ENCODE data around the gene SEMA3D. TPM values are rescaled to one million over a fixed set of nuclear protein-coding genes. Genes with fewer than 3 reads are reported as not detected.

SEMA3D gene
- 2.0 and 2.4 TPM in 2 replicates for polyA plus RNA-seq (2013)

- Histone ChIP-seq H3K9ac (ENCODE audit: low read length) (peak within 1 kb of the TSS; percentile 49), H2AK5ac (ENCODE audit: low read length) (no peak within 1 kb of the TSS), H4K8ac (ENCODE audit: low read depth, low read length) (no peak within 1 kb of the TSS), H3K18ac (ENCODE audit: low read length) (no peak within 1 kb of the TSS), H3K27ac (ENCODE audit: low read depth, low read length) (no peak within 1 kb of the TSS), H3K79me2 (ENCODE audit: control insufficient read depth, insufficient read depth, low read length, poor library complexity) (no peaks in the 10 kb centered on the region), H3K4me3 (ENCODE audit: low read depth, low read length) (peak within 1 kb of the TSS; percentile 76), H3K36me3 (ENCODE audit: control insufficient read depth in 1 of 2, insufficient read depth in 2 of 2, low read length in 2 of 2) (no peaks in the 10 kb centered on the region), H4K12ac (ENCODE audit: low read depth, low read length) (peak within 1 kb of the TSS; percentile 14), H2BK120ac (ENCODE audit: insufficient read depth, low read length, poor library complexity) (no peak within 1 kb of the TSS), H3K4me1 (ENCODE audit: control insufficient read depth in 1 of 2, insufficient read depth in 2 of 2, low read length in 2 of 2) (no peaks in the 10 kb centered on the region), H3K79me1 (ENCODE audit: low read length) (no peaks in the 10 kb centered on the region), H3K4ac (ENCODE audit: low read depth, low read length) (no peak within 1 kb of the TSS), H3K9me3 (ENCODE audit: insufficient read depth, low read depth, low read length) (no peaks in the 10 kb centered on the region), H3K4me2 (ENCODE audit: low read length) (peak within 1 kb of the TSS; percentile 99), H4K91ac (ENCODE audit: low read depth, low read length) (no peak within 1 kb of the TSS), H2AFZ (ENCODE audit: insufficient read depth, low read length, poor library complexity) (peak within 1 kb of the TSS; percentile 14), H2BK12ac (ENCODE audit: low read length) (no peak within 1 kb of the TSS), H2BK5ac (ENCODE audit: low read depth, low read length, poor library complexity) (no peak within 1 kb of the TSS), H3K14ac (ENCODE audit: low read length) (no peak within 1 kb of the TSS), H3K23ac (ENCODE audit: low read length) (no peak within 1 kb of the TSS), H3K27me3 (ENCODE audit: insufficient read depth, low read length) (no peaks in the 10 kb centered on the region)
- DNase-seq = peak; percentile 31 to 43
- no CpG with 5 or more reads among the region's 45 CpGs for WGBS (ENCODE audit: extremely low coverage, insufficient coverage, insufficient read length)
Measured at GRCh38 chr7:85186521-85187241, at the start of gene SEMA3D. SEMA3D (minus strand) TSS chr7:85187056; CDS start chr7:85121891, 65,165 bp downstream.

GRCh38 chr7:85234730-85235129 lies 47.9 kb upstream of the SEMA3D start:
- H3K9ac ChIP-seq (ENCODE audit: low read length) = no peak overlapping the region
- H4K8ac ChIP-seq (ENCODE audit: low read depth, low read length) = no peak overlapping the region
- no peak overlapping the region for H2BK12ac ChIP-seq (ENCODE audit: low read length)
- no peak overlapping the region for H3K4me2 ChIP-seq (ENCODE audit: low read length)
- H3K36me3 ChIP-seq (ENCODE audit: control insufficient read depth in 1 of 2, insufficient read depth in 2 of 2, low read length in 2 of 2) = no peaks in the 10 kb centered on the region
- no peak overlapping the region for H2AFZ ChIP-seq (ENCODE audit: insufficient read depth, low read length, poor library complexity)
- no peak overlapping the region for H3K14ac ChIP-seq (ENCODE audit: low read length)
- H3K4ac ChIP-seq (ENCODE audit: low read depth, low read length) = no peak overlapping the region
- H3K27ac ChIP-seq (ENCODE audit: low read depth, low read length) = no peak overlapping the region
- H2BK5ac ChIP-seq (ENCODE audit: low read depth, low read length, poor library complexity) = no peak overlapping the region
- WGBS (ENCODE audit: extremely low coverage, insufficient coverage, insufficient read length) = no CpG with 5 or more reads among the region's 3 CpGs
- no peaks in the 10 kb centered on the region for H3K27me3 ChIP-seq (ENCODE audit: insufficient read depth, low read length)
- H3K23ac ChIP-seq (ENCODE audit: low read length) = no peak overlapping the region
- H4K12ac ChIP-seq (ENCODE audit: low read depth, low read length) = no peak overlapping the region
- H3K79me1 ChIP-seq (ENCODE audit: low read length) = no peaks in the 10 kb centered on the region
- peak; percentile 1 to 22 for DNase-seq
- peaks cover 0 to 6% of the 10 kb centered on the region in 2 experiments for H3K4me1 ChIP-seq (ENCODE audit: control insufficient read depth in 1 of 2, insufficient read depth in 2 of 2, low read length in 2 of 2)
- H2BK120ac ChIP-seq (ENCODE audit: insufficient read depth, low read length, poor library complexity) = no peak overlapping the region
- no peak overlapping the region for H2AK5ac ChIP-seq (ENCODE audit: low read length)
- no peak overlapping the region for H4K91ac ChIP-seq (ENCODE audit: low read depth, low read length)
- no peak overlapping the region for H3K18ac ChIP-seq (ENCODE audit: low read length)
- H3K4me3 ChIP-seq (ENCODE audit: low read depth, low read length) = no peak overlapping the region
- H3K9me3 ChIP-seq (ENCODE audit: insufficient read depth, low read depth, low read length) = no peaks in the 10 kb centered on the region
- no peaks in the 10 kb centered on the region for H3K79me2 ChIP-seq (ENCODE audit: control insufficient read depth, insufficient read depth, low read length, poor library complexity)

- WGBS (ENCODE audit: extremely low coverage, insufficient coverage, insufficient read length) = no CpG with 5 or more reads among the region's 2 CpGs
- no peak overlapping the region for H3K9ac ChIP-seq (ENCODE audit: low read length)
Measured at GRCh38 chr7:85232068-85232467, 45.2 kb upstream of the SEMA3D start.

GRCh38 chr7:85230623-85231022 lies 43.8 kb upstream of the SEMA3D start:
- no peak overlapping the region for H3K18ac ChIP-seq (ENCODE audit: low read length)
- DNase-seq = no peak
- no peaks in the 10 kb centered on the region for H3K9me3 ChIP-seq (ENCODE audit: insufficient read depth, low read depth, low read length)
- no peaks in the 10 kb centered on the region for H3K79me2 ChIP-seq (ENCODE audit: control insufficient read depth, insufficient read depth, low read length, poor library complexity)
- no CpG with 5 or more reads among the region's 3 CpGs for WGBS (ENCODE audit: extremely low coverage, insufficient coverage, insufficient read length)
- no peak overlapping the region for H2AK5ac ChIP-seq (ENCODE audit: low read length)
- no peak overlapping the region for H2AFZ ChIP-seq (ENCODE audit: insufficient read depth, low read length, poor library complexity)
- H4K12ac ChIP-seq (ENCODE audit: low read depth, low read length) = no peak overlapping the region
- H2BK12ac ChIP-seq (ENCODE audit: low read length) = no peak overlapping the region
- no peak overlapping the region for H2BK120ac ChIP-seq (ENCODE audit: insufficient read depth, low read length, poor library complexity)
- H3K23ac ChIP-seq (ENCODE audit: low read length) = no peak overlapping the region
- H3K14ac ChIP-seq (ENCODE audit: low read length) = no peak overlapping the region
- H2BK5ac ChIP-seq (ENCODE audit: low read depth, low read length, poor library complexity) = no peak overlapping the region
- H3K79me1 ChIP-seq (ENCODE audit: low read length) = no peaks in the 10 kb centered on the region
- no peak overlapping the region for H3K27ac ChIP-seq (ENCODE audit: low read depth, low read length)
- H3K9ac ChIP-seq (ENCODE audit: low read length) = no peak overlapping the region
- H3K27me3 ChIP-seq (ENCODE audit: insufficient read depth, low read length) = no peaks in the 10 kb centered on the region
- H3K4me2 ChIP-seq (ENCODE audit: low read length) = no peak overlapping the region
- H3K36me3 ChIP-seq (ENCODE audit: control insufficient read depth in 1 of 2, insufficient read depth in 2 of 2, low read length in 2 of 2) = no peaks in the 10 kb centered on the region
- peaks cover 0 to 6% of the 10 kb centered on the region in 2 experiments for H3K4me1 ChIP-seq (ENCODE audit: control insufficient read depth in 1 of 2, insufficient read depth in 2 of 2, low read length in 2 of 2)
- no peak overlapping the region for H4K91ac ChIP-seq (ENCODE audit: low read depth, low read length)
- no peak overlapping the region for H3K4ac ChIP-seq (ENCODE audit: low read depth, low read length)
- no peak overlapping the region for H3K4me3 ChIP-seq (ENCODE audit: low read depth, low read length)
- no peak overlapping the region for H4K8ac ChIP-seq (ENCODE audit: low read depth, low read length)

More at GRCh38 chr7:85232068-85232467, 45.2 kb upstream of the SEMA3D start:
- Histone ChIP-seq H2BK5ac (ENCODE audit: low read depth, low read length, poor library complexity) (no peak overlapping the region), H2BK120ac (ENCODE audit: insufficient read depth, low read length, poor library complexity) (no peak overlapping the region), H3K18ac (ENCODE audit: low read length) (no peak overlapping the region), H4K8ac (ENCODE audit: low read depth, low read length) (no peak overlapping the region), H2AK5ac (ENCODE audit: low read length) (no peak overlapping the region), H4K91ac (ENCODE audit: low read depth, low read length) (no peak overlapping the region), H3K4me3 (ENCODE audit: low read depth, low read length) (no peak overlapping the region), H3K27me3 (ENCODE audit: insufficient read depth, low read length) (no peaks in the 10 kb centered on the region), H3K4me1 (ENCODE audit: control insufficient read depth in 1 of 2, insufficient read depth in 2 of 2, low read length in 2 of 2) (peaks cover 0 to 6% of the 10 kb centered on the region in 2 experiments), H3K4me2 (ENCODE audit: low read length) (no peak overlapping the region), H3K79me2 (ENCODE audit: control insufficient read depth, insufficient read depth, low read length, poor library complexity) (no peaks in the 10 kb centered on the region), H3K27ac (ENCODE audit: low read depth, low read length) (no peak overlapping the region), H3K14ac (ENCODE audit: low read length) (no peak overlapping the region), H2AFZ (ENCODE audit: insufficient read depth, low read length, poor library complexity) (no peak overlapping the region), H3K23ac (ENCODE audit: low read length) (no peak overlapping the region), H4K12ac (ENCODE audit: low read depth, low read length) (no peak overlapping the region), H3K36me3 (ENCODE audit: control insufficient read depth in 1 of 2, insufficient read depth in 2 of 2, low read length in 2 of 2) (no peaks in the 10 kb centered on the region), H3K79me1 (ENCODE audit: low read length) (no peaks in the 10 kb centered on the region), H3K9me3 (ENCODE audit: insufficient read depth, low read depth, low read length) (no peaks in the 10 kb centered on the region), H3K4ac (ENCODE audit: low read depth, low read length) (no peak overlapping the region), H2BK12ac (ENCODE audit: low read length) (no peak overlapping the region)
- no peak for DNase-seq

Measured in trophoblast cell (in vitro differentiated cells and primary cell).